K562 (cell line): ENCODE data around the gene DPEP1. TPM values are rescaled to one million over a fixed set of nuclear protein-coding genes. Genes with fewer than 3 reads are reported as not detected.

Experiments used
- ASH1L ChIP-seq: fragments of 450-650 bp; IDR thresholded peaks from 2 replicates; pipeline ENCODE4 v1.6.1; 2018; ENCODE audit warnings: borderline replicate concordance, mild to moderate bottlenecking, low read depth; ENCODE audit not compliant: partially characterized antibody
- ATF2 ChIP-seq: sonication (generic); formaldehyde crosslinking; IDR thresholded peaks from 2 replicates; pipeline ENCODE4 v1.8.1; 2022; ENCODE audit warnings: missing genetic modification reagents
- BCOR ChIP-seq: fragments of 450-650 bp; IDR thresholded peaks from 2 replicates; pipeline ENCODE4 v1.6.1; 2016
- CHD1 ChIP-seq: fragments of 200-600 bp; sonication (generic); IDR thresholded peaks from one replicate; pipeline ENCODE4 v1.6.1; 2012; ENCODE audit warnings: mild to moderate bottlenecking, moderate library complexity, low read length, inconsistent platforms
- EGR1 ChIP-seq: fragments of 450-650 bp; conservative IDR thresholded peaks from 2 replicates; pipeline ENCODE4 v1.6.1; 2017; ENCODE audit warnings: mild to moderate bottlenecking
- EP400 ChIP-seq: fragments of 450-650 bp; IDR thresholded peaks from 2 replicates; pipeline ENCODE4 v1.6.1; 2017; ENCODE audit warnings: antibody characterized with exemption, mild to moderate bottlenecking, moderate library complexity
- FOXA3 ChIP-seq, 2 experiments: fragments of 450-650 bp in 1 of 2; sonication (generic) in 1 of 2; formaldehyde crosslinking; IDR thresholded peaks in 1 of 2; conservative IDR thresholded peaks in 1 of 2; 2 replicates each; pipeline versions ENCODE4 v1.4.0 to v1.8.0; 2020 to 2022; ENCODE audit warnings: mild to moderate bottlenecking in 2 of 2, missing genetic modification reagents in 1 of 2
- FOXP1 ChIP-seq: sonication (generic); formaldehyde crosslinking; IDR thresholded peaks from 2 replicates; pipeline ENCODE4 v1.8.0; 2022; ENCODE audit warnings: mild to moderate bottlenecking, missing genetic modification reagents
- HDAC8 ChIP-seq: fragments of 450-650 bp; IDR thresholded peaks from 2 replicates; pipeline ENCODE4 v1.6.1; 2016; ENCODE audit warnings: mild to moderate bottlenecking, missing genetic modification characterization, moderate library complexity, missing compliant biosample characterization
- HNRNPH1 ChIP-seq: fragments of 200-400 bp; formaldehyde crosslinking; optimal IDR thresholded peaks from 2 replicates; pipeline ENCODE3; 2017; ENCODE audit warnings: low read depth, mild to moderate bottlenecking, low read length, moderate library complexity
- IFI16 ChIP-seq: fragments of 250-450 bp; sonication (Bioruptor Pico); IDR thresholded peaks from 2 replicates; pipeline ENCODE4 v2.1.2; 2022; ENCODE audit warnings: mild to moderate bottlenecking, inconsistent platforms
- LCOR ChIP-seq: sonication (generic); formaldehyde crosslinking; IDR thresholded peaks from 2 replicates; pipeline ENCODE4 v1.8.0; 2022; ENCODE audit warnings: mild to moderate bottlenecking, missing genetic modification reagents
- MCM2 ChIP-seq: fragments of 450-650 bp; IDR thresholded peaks from 2 replicates; pipeline ENCODE4 v1.6.1; 2017; ENCODE audit warnings: low read depth, mild to moderate bottlenecking
- RAD21 ChIP-seq, 2 experiments: fragments of 250-450 bp in 1 of 2; fragments of 450-650 bp in 1 of 2; sonication (Bioruptor Pico) in 1 of 2; formaldehyde crosslinking in 1 of 2; IDR thresholded peaks in 1 of 2; conservative IDR thresholded peaks in 1 of 2; 2 replicates each; pipeline versions ENCODE4 v1.4.0 to v1.8.0; 2020 to 2022; ENCODE audit warnings: mild to moderate bottlenecking in 2 of 2, moderate library complexity in 1 of 2
- RBM22 ChIP-seq: fragments of 200-400 bp; formaldehyde crosslinking; IDR thresholded peaks from 2 replicates; pipeline ENCODE4 v1.6.1; 2018; ENCODE audit warnings: low read length, low read depth; ENCODE audit not compliant: poor library complexity, severe bottlenecking
- SMAD2 ChIP-seq: fragments of 150-350 bp; IDR thresholded peaks from 2 replicates; pipeline ENCODE4 v1.6.1; 2014; ENCODE audit warnings: low read depth, mild to moderate bottlenecking, low read length
- SMC3 ChIP-seq: conservative IDR thresholded peaks from 2 replicates; pipeline ENCODE4 v1.6.1; 2011; ENCODE audit warnings: low read depth, low read length, improper control_type of control experiment; ENCODE audit not compliant: insufficient read depth
- TCF7L2 ChIP-seq: fragments of 150-350 bp; IDR thresholded peaks from 2 replicates; pipeline ENCODE4 v1.6.1; 2016; ENCODE audit warnings: low read depth, mild to moderate bottlenecking, low read length, moderate library complexity
- TFAM ChIP-seq: fragments of 250-450 bp; sonication (Bioruptor Pico); conservative IDR thresholded peaks from 2 replicates; pipeline ENCODE4 v1.5.0; 2021; ENCODE audit warnings: mild to moderate bottlenecking, moderate library complexity
- ZBTB17 ChIP-seq: fragments of 450-650 bp; formaldehyde crosslinking; IDR thresholded peaks from 2 replicates; pipeline ENCODE4 v1.4.0; 2020; ENCODE audit warnings: mild to moderate bottlenecking
- ZKSCAN1 ChIP-seq: fragments of 150-350 bp; IDR thresholded peaks from 2 replicates; pipeline ENCODE4 v1.6.1; 2016; ENCODE audit warnings: low read depth, low read length
- ZNF263 ChIP-seq: sonication (generic); formaldehyde crosslinking; IDR thresholded peaks from 2 replicates; pipeline ENCODE4 v1.8.0; 2022; ENCODE audit warnings: mild to moderate bottlenecking, missing genetic modification reagents, borderline replicate concordance
- ZNF311 ChIP-seq: fragments of 250-450 bp; sonication (Bioruptor Pico); IDR thresholded peaks from 2 replicates; pipeline ENCODE4 v1.4.0; 2020; ENCODE audit warnings: mild to moderate bottlenecking, moderate library complexity
- ZNF395 ChIP-seq: fragments of 200-800 bp; sonication (Bioruptor generic); IDR thresholded peaks from 2 replicates; pipeline ENCODE4 v1.6.1; 2017; ENCODE audit warnings: missing genetic modification characterization, missing compliant biosample characterization
- ZNF655 ChIP-seq: fragments of 250-450 bp; sonication (Bioruptor Pico); IDR thresholded peaks from 2 replicates; pipeline ENCODE4 v1.5.0; 2021
- ZNF668 ChIP-seq: fragments of 250-450 bp; sonication (Bioruptor Pico); IDR thresholded peaks from 2 replicates; pipeline ENCODE4 v1.8.0; 2022; ENCODE audit warnings: mild to moderate bottlenecking, inconsistent platforms
- ZNF79 ChIP-seq: fragments of 250-450 bp; sonication (Bioruptor Pico); IDR thresholded peaks from 2 replicates; pipeline ENCODE4 v1.4.0; 2020; ENCODE audit warnings: low read depth, mild to moderate bottlenecking, moderate library complexity
- polyA plus RNA-seq, 8 experiments: library from polyadenylated mRNA; depleted of rRNA in 4 of 8; stranded (reverse) in 5 of 8; unstranded in 3 of 8; fragments of >200 nt; fragmentation: Nextera tagmentation in 2 of 8; fragmentation: Illumina TruSeq in 1 of 8; extraction: Ambion mirVana in 2 of 8; extraction: Trizol in 1 of 8; gene quantifications; 2 replicates each; pipeline versions ENCODE4 v1.2.1 to v1.2.3, GENCODE V29; 2011 to 2014; ENCODE audit warnings: inconsistent platforms in 1 of 8, missing spikeins in 1 of 8
- total RNA-seq, 7 experiments: library from RNA; depleted of rRNA in 6 of 7; stranded (reverse); fragments of >200 nt in 6 of 7; fragmentation: Illumina TruSeq in 2 of 7; extraction: Trizol in 2 of 7; gene quantifications; 2 replicates each; pipeline versions ENCODE4 v1.2.1 to v1.2.3, GENCODE V29; 2011 to 2021; ENCODE audit warnings: low replicate concordance in 1 of 7

DPEP1 gene
- total and polyA plus RNA-seq, 9 of the 15 experiments (the other 6 are each of a cell fraction or from before 2014, with no cell fraction given): 0.14 to 0.31 (median 0.20) TPM; not detected in 6

- TF ChIP-seq RAD21 (CRISPR knock-in tag; conservative IDR thresholded peaks at IDR 0.05 in 1 of 2, IDR thresholded peaks at IDR 0.05 in 1 of 2): peak; percentile 86 to 92
- TF ChIP-seq MCM2: no peak
- no peak for TF ChIP-seq FOXP1 (CRISPR knock-in tag)
- TF ChIP-seq ZNF79 (CRISPR knock-in tag): no peak
- peak; percentile 68 for TF ChIP-seq BCOR
- TF ChIP-seq EGR1: peak; percentile 80
- TF ChIP-seq ZNF395 (CRISPR knock-in tag): peak; percentile 23; the same call in 1 of the 2 replicates
- no peak for TF ChIP-seq HNRNPH1
- no peak for TF ChIP-seq ZNF311 (CRISPR knock-in tag)
- TF ChIP-seq FOXA3 (CRISPR knock-in tag; conservative IDR thresholded peaks at IDR 0.05 in 1 of 2, IDR thresholded peaks at IDR 0.05 in 1 of 2): no peak
- TF ChIP-seq ATF2 (CRISPR knock-in tag): no peak
- TF ChIP-seq TCF7L2: no peak
- peak; percentile 66; the same call in 1 of the 2 replicates for TF ChIP-seq EP400
- TF ChIP-seq SMAD2: no peak
- TF ChIP-seq IFI16 (CRISPR knock-in tag): no peak
- no peak for TF ChIP-seq ASH1L
- TF ChIP-seq ZBTB17: no peak
- no peak for TF ChIP-seq TFAM
- no peak for TF ChIP-seq RBM22
- TF ChIP-seq ZKSCAN1: no peak
- TF ChIP-seq LCOR (CRISPR knock-in tag): no peak
- TF ChIP-seq ZNF668: no peak
- TF ChIP-seq ZNF655 (CRISPR knock-in tag): no peak
- peak; percentile 80 for TF ChIP-seq SMC3
- peak; percentile 22 for TF ChIP-seq CHD1
- TF ChIP-seq ZNF263: peak; percentile 60; the same call in 1 of the 2 replicates
- TF ChIP-seq HDAC8 (tag): peak; percentile 69; the same call in 1 of the 2 replicates
These were observed 38.7 kb upstream of the DPEP1 start (continued) for GRCh38 chr16:89574681-89575246.
